ENCODE measurements around the gene PTGS1.
"Not testable (repeated sequence)": the region's sequence is repeated elsewhere in the genome, so short reads cannot be mapped to it uniquely, and the experiment has no call there.

The PTGS1 gene

GRCh38 chr9:122347348-122348287 is 23.2 kb upstream of the PTGS1 start:
- DNase-seq = no peak

- DNase-seq = no peak
Observed at GRCh38 chr9:122348288-122348777, 22.5 kb upstream of the PTGS1 start.

GRCh38 chr9:122348791-122349190 is 22.0 kb upstream of the PTGS1 start:
- DNase-seq = no peak

GRCh38 chr9:122349201-122349600 is 21.6 kb upstream of the PTGS1 start:
- no peak for DNase-seq

- peak; percentile 62 for DNase-seq
Observed at GRCh38 chr9:122350577-122351355, 20.1 kb upstream of the PTGS1 start.

- no peak for DNase-seq
Observed at GRCh38 chr9:122354536-122355199, 16.2 kb upstream of the PTGS1 start.

GRCh38 chr9:122355336-122355875 is 15.4 kb upstream of the PTGS1 start:
- DNase-seq = no peak

- DNase-seq = no peak
Observed at GRCh38 chr9:122356627-122357026, 14.2 kb upstream of the PTGS1 start.

GRCh38 chr9:122360891-122361290 is 9.9 kb upstream of the PTGS1 start:
- no peak for DNase-seq

- not testable (repeated sequence) for DNase-seq
Observed at GRCh38 chr9:122363131-122363530, 7.7 kb upstream of the PTGS1 start.

- no peak for DNase-seq
Observed at GRCh38 chr9:122364117-122364782, 6.6 kb upstream of the PTGS1 start.

- no peak for DNase-seq
Observed at GRCh38 chr9:122364783-122365150, 6.1 kb upstream of the PTGS1 start.

GRCh38 chr9:122366074-122366660 is 4.7 kb upstream of the PTGS1 start:
- DNase-seq = no peak

GRCh38 chr9:122367065-122367464 is 3.8 kb upstream of the PTGS1 start:
- no peak for DNase-seq

- no peak for DNase-seq
Observed at GRCh38 chr9:122367774-122368460, 2.9 kb upstream of the PTGS1 start.

GRCh38 chr9:122368642-122369041 is 2.2 kb upstream of the PTGS1 start:
- no peak for DNase-seq

- no peak for DNase-seq
Observed at GRCh38 chr9:122370303-122370702, 521 bp upstream of the PTGS1 start.

- DNase-seq = no peak
Observed at GRCh38 chr9:122371846-122372245, 1.0 kb downstream of the PTGS1 start.

GRCh38 chr9:122372856-122373845 is 2.3 kb downstream of the PTGS1 start:
- no peak for DNase-seq

- no peak for DNase-seq
Observed at GRCh38 chr9:122374885-122375420, 4.1 kb downstream of the PTGS1 start.

All from stimulated activated naive CD4-positive, alpha-beta T cell treated with Interleukin-2 at 50 U/mL for 16 hours (primary cell).